ENCODE results near the gene SIM1.

SIM1 gene

DNA sequence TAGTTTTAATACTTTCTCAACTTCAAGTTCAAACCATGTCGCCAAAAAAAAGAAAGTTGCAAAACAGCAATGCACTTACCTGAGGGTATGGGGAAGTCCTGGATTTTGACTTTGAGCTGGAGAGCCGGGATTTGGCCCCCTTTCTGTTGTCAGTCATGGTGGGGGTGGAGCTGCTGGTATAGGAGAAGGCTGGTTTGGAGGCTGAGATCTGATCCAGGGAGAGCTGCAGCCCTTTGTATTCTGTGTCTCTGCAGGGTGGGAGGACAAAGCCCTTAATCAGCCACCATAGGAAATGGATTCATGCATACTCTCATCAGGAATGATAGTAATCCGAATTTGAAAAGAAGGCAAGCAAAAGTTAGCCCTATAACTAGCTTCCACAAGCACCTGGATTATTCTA lies 44.0 kb downstream of the SIM1 start:
- H3K4me2 ChIP-seq (ENCODE audit: low read length): no peak overlapping the region
- H2AFZ ChIP-seq (ENCODE audit: insufficient read depth, low read length, poor library complexity): no peak overlapping the region
- H3K27ac ChIP-seq (ENCODE audit: low read depth, low read length): no peak overlapping the region
- no CpG with 5 or more reads among the region's 3 CpGs for WGBS (ENCODE audit: extremely low coverage, insufficient coverage, insufficient read length)
- no peak overlapping the region for H3K9ac ChIP-seq (ENCODE audit: low read length)
- no peaks in the 10 kb centered on the region for H3K9me3 ChIP-seq (ENCODE audit: insufficient read depth, low read depth, low read length)
- H3K27me3 ChIP-seq (ENCODE audit: insufficient read depth, low read length): no peaks in the 10 kb centered on the region
- H2BK5ac ChIP-seq (ENCODE audit: low read depth, low read length, poor library complexity): no peak overlapping the region
- DNase-seq: no peak
- no peak overlapping the region for H2AK5ac ChIP-seq (ENCODE audit: low read length)
- H4K12ac ChIP-seq (ENCODE audit: low read depth, low read length): no peak overlapping the region
- H3K36me3 ChIP-seq (ENCODE audit: control insufficient read depth in 1 of 2, insufficient read depth in 2 of 2, low read length in 2 of 2): no peaks in the 10 kb centered on the region
- H3K18ac ChIP-seq (ENCODE audit: low read length): no peak overlapping the region
- H3K79me2 ChIP-seq (ENCODE audit: control insufficient read depth, insufficient read depth, low read length, poor library complexity): no peaks in the 10 kb centered on the region
- H3K4me3 ChIP-seq (ENCODE audit: low read depth, low read length): no peak overlapping the region
- H3K23ac ChIP-seq (ENCODE audit: low read length): no peak overlapping the region
- H3K4me1 ChIP-seq (ENCODE audit: control insufficient read depth in 1 of 2, insufficient read depth in 2 of 2, low read length in 2 of 2): no peaks in the 10 kb centered on the region
- no peak overlapping the region for H3K4ac ChIP-seq (ENCODE audit: low read depth, low read length)
- H2BK12ac ChIP-seq (ENCODE audit: low read length): no peak overlapping the region
- no peak overlapping the region for H2BK120ac ChIP-seq (ENCODE audit: insufficient read depth, low read length, poor library complexity)
- H4K91ac ChIP-seq (ENCODE audit: low read depth, low read length): no peak overlapping the region
- no peak overlapping the region for H3K14ac ChIP-seq (ENCODE audit: low read length)
- no peak overlapping the region for H4K8ac ChIP-seq (ENCODE audit: low read depth, low read length)
- H3K79me1 ChIP-seq (ENCODE audit: low read length): no peaks in the 10 kb centered on the region

DNA sequence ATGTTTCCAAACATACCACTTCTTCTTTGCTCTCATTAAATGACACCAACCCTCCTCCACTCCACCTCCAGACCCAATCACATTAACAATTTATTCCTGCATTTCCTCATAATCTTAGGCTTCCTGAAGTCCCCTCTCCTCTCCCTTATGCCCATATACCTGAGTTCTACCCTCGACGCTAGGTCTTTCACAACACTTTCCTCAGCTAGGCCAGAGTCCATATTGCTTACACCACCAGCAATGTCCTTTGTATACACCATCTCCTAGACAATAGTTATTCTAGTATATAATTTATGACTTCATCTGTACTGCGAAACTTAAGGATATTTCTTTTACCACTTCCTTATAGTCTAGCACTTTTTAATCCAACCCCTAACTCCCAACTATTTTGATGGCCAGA lies 47.7 kb downstream of the SIM1 start:
- H2AFZ ChIP-seq (ENCODE audit: insufficient read depth, low read length, poor library complexity): no peak overlapping the region
- WGBS (ENCODE audit: extremely low coverage, insufficient coverage, insufficient read length): no CpG with 5 or more reads among the region's 3 CpGs

DNA sequence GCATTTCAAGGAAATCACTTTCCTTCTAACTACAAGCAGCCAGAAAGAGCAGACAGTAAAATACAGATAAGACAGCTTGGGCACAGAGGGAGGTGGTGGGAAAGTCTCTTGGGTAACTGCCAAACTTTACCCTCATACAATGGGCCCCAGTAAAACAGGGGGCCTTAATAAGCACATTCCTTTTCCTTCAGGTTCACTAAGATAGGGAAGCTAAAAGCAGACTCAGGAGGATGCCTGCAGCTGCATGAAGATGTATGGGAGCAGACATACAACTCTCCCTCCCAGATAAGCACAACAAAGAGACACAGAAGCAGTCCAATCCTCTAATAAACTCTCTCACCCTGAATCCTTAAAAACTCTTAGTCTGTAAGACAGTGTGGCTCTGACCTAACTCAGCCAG lies 49.0 kb downstream of the SIM1 start:
- Histone ChIP-seq H3K27ac (ENCODE audit: low read depth, low read length) (no peak overlapping the region), H4K8ac (ENCODE audit: low read depth, low read length) (no peak overlapping the region), H2AFZ (ENCODE audit: insufficient read depth, low read length, poor library complexity) (no peak overlapping the region), H3K4me1 (ENCODE audit: control insufficient read depth in 1 of 2, insufficient read depth in 2 of 2, low read length in 2 of 2) (no peaks in the 10 kb centered on the region), H3K18ac (ENCODE audit: low read length) (no peak overlapping the region), H3K27me3 (ENCODE audit: insufficient read depth, low read length) (no peaks in the 10 kb centered on the region), H2BK5ac (ENCODE audit: low read depth, low read length, poor library complexity) (no peak overlapping the region), H2BK12ac (ENCODE audit: low read length) (no peak overlapping the region), H3K9ac (ENCODE audit: low read length) (no peak overlapping the region), H3K4ac (ENCODE audit: low read depth, low read length) (no peak overlapping the region), H3K23ac (ENCODE audit: low read length) (no peak overlapping the region), H2BK120ac (ENCODE audit: insufficient read depth, low read length, poor library complexity) (no peak overlapping the region), H2AK5ac (ENCODE audit: low read length) (no peak overlapping the region), H3K36me3 (ENCODE audit: control insufficient read depth in 1 of 2, insufficient read depth in 2 of 2, low read length in 2 of 2) (no peaks in the 10 kb centered on the region), H4K12ac (ENCODE audit: low read depth, low read length) (no peak overlapping the region), H3K14ac (ENCODE audit: low read length) (no peak overlapping the region), H3K9me3 (ENCODE audit: insufficient read depth, low read depth, low read length) (no peaks in the 10 kb centered on the region), H3K79me2 (ENCODE audit: control insufficient read depth, insufficient read depth, low read length, poor library complexity) (no peaks in the 10 kb centered on the region), H3K4me3 (ENCODE audit: low read depth, low read length) (no peak overlapping the region), H4K91ac (ENCODE audit: low read depth, low read length) (no peak overlapping the region), H3K79me1 (ENCODE audit: low read length) (no peaks in the 10 kb centered on the region), H3K4me2 (ENCODE audit: low read length) (no peak overlapping the region)
- DNase-seq: no peak

More for the DNA sequence above, 47.7 kb downstream of the SIM1 start:
- Histone ChIP-seq H3K18ac (ENCODE audit: low read length) (no peak overlapping the region), H4K91ac (ENCODE audit: low read depth, low read length) (no peak overlapping the region), H4K12ac (ENCODE audit: low read depth, low read length) (no peak overlapping the region), H3K4me2 (ENCODE audit: low read length) (no peak overlapping the region), H3K79me1 (ENCODE audit: low read length) (no peaks in the 10 kb centered on the region), H3K4ac (ENCODE audit: low read depth, low read length) (no peak overlapping the region), H3K4me3 (ENCODE audit: low read depth, low read length) (no peak overlapping the region), H2BK12ac (ENCODE audit: low read length) (no peak overlapping the region), H3K27ac (ENCODE audit: low read depth, low read length) (no peak overlapping the region), H3K9me3 (ENCODE audit: insufficient read depth, low read depth, low read length) (no peaks in the 10 kb centered on the region), H3K36me3 (ENCODE audit: control insufficient read depth in 1 of 2, insufficient read depth in 2 of 2, low read length in 2 of 2) (no peaks in the 10 kb centered on the region), H3K27me3 (ENCODE audit: insufficient read depth, low read length) (no peaks in the 10 kb centered on the region), H3K4me1 (ENCODE audit: control insufficient read depth in 1 of 2, insufficient read depth in 2 of 2, low read length in 2 of 2) (no peaks in the 10 kb centered on the region), H3K14ac (ENCODE audit: low read length) (no peak overlapping the region), H2BK5ac (ENCODE audit: low read depth, low read length, poor library complexity) (no peak overlapping the region), H2BK120ac (ENCODE audit: insufficient read depth, low read length, poor library complexity) (no peak overlapping the region), H3K23ac (ENCODE audit: low read length) (no peak overlapping the region), H3K79me2 (ENCODE audit: control insufficient read depth, insufficient read depth, low read length, poor library complexity) (no peaks in the 10 kb centered on the region), H2AK5ac (ENCODE audit: low read length) (no peak overlapping the region), H3K9ac (ENCODE audit: low read length) (no peak overlapping the region), H4K8ac (ENCODE audit: low read depth, low read length) (no peak overlapping the region)
- DNase-seq: no peak

DNA sequence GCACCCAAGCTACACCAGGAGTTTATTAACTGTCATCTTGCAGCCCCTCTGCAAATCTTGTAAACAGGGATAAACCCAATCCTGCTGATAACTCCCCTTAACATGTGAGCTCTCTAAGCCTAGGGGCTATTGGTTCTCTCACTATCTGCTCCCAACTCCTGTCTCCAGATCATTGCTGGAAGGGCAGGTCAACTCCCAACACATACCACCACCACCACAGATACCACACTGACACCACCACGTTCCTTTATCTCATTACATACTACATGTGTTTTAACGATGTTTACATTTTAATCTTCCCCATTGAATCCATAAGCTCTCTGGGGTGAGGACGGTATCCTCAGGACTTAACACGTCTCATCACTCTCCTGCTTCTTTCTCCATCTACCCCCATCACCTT lies 51.8 kb downstream of the SIM1 start:
- Histone ChIP-seq H4K12ac (ENCODE audit: low read depth, low read length) (no peak overlapping the region), H3K18ac (ENCODE audit: low read length) (no peak overlapping the region), H3K4me2 (ENCODE audit: low read length) (no peak overlapping the region), H3K4me1 (ENCODE audit: control insufficient read depth in 1 of 2, insufficient read depth in 2 of 2, low read length in 2 of 2) (no peaks in the 10 kb centered on the region), H3K23ac (ENCODE audit: low read length) (no peak overlapping the region), H4K91ac (ENCODE audit: low read depth, low read length) (no peak overlapping the region), H3K9me3 (ENCODE audit: insufficient read depth, low read depth, low read length) (no peaks in the 10 kb centered on the region), H2BK120ac (ENCODE audit: insufficient read depth, low read length, poor library complexity) (no peak overlapping the region), H3K14ac (ENCODE audit: low read length) (no peak overlapping the region), H3K4me3 (ENCODE audit: low read depth, low read length) (no peak overlapping the region), H3K27ac (ENCODE audit: low read depth, low read length) (no peak overlapping the region), H3K79me2 (ENCODE audit: control insufficient read depth, insufficient read depth, low read length, poor library complexity) (no peaks in the 10 kb centered on the region), H3K36me3 (ENCODE audit: control insufficient read depth in 1 of 2, insufficient read depth in 2 of 2, low read length in 2 of 2) (no peaks in the 10 kb centered on the region), H2BK12ac (ENCODE audit: low read length) (no peak overlapping the region), H3K9ac (ENCODE audit: low read length) (no peak overlapping the region), H4K8ac (ENCODE audit: low read depth, low read length) (no peak overlapping the region), H2AK5ac (ENCODE audit: low read length) (no peak overlapping the region), H3K27me3 (ENCODE audit: insufficient read depth, low read length) (no peaks in the 10 kb centered on the region), H3K79me1 (ENCODE audit: low read length) (no peaks in the 10 kb centered on the region), H2BK5ac (ENCODE audit: low read depth, low read length, poor library complexity) (no peak overlapping the region), H3K4ac (ENCODE audit: low read depth, low read length) (no peak overlapping the region), H2AFZ (ENCODE audit: insufficient read depth, low read length, poor library complexity) (no peak overlapping the region)
- WGBS (ENCODE audit: extremely low coverage, insufficient coverage, insufficient read length): no CpG with 5 or more reads among the region's 4 CpGs
- no peak for DNase-seq

DNA sequence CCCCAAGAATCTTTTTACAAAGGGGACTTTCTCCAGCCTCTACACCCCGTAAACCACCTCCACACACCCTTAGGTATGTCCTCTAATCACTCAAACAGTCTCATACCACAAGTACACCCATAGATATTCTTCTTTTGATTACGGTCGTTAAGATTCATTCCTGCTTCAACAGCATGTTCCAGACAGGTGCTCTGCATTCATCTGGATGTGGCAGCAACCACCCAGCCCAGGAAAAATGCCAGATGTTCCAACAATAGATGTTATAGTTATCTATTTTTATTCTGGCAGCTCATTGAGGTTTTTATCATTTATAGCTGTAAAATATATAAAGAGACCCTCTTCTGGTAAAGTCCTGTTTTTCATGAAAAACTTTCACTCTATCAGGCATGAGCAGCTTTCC lies 60.7 kb downstream of the SIM1 start:
- H2AFZ ChIP-seq (ENCODE audit: insufficient read depth, low read length, poor library complexity): no peak overlapping the region
- H4K91ac ChIP-seq (ENCODE audit: low read depth, low read length): no peak overlapping the region
- no peak overlapping the region for H2AK5ac ChIP-seq (ENCODE audit: low read length)
- no peak overlapping the region for H3K4me2 ChIP-seq (ENCODE audit: low read length)
- H3K9ac ChIP-seq (ENCODE audit: low read length): no peak overlapping the region
- no peaks in the 10 kb centered on the region for H3K79me2 ChIP-seq (ENCODE audit: control insufficient read depth, insufficient read depth, low read length, poor library complexity)
- no peaks in the 10 kb centered on the region for H3K36me3 ChIP-seq (ENCODE audit: control insufficient read depth in 1 of 2, insufficient read depth in 2 of 2, low read length in 2 of 2)
- no peak overlapping the region for H2BK12ac ChIP-seq (ENCODE audit: low read length)
- H4K8ac ChIP-seq (ENCODE audit: low read depth, low read length): no peak overlapping the region
- no peak overlapping the region for H3K4ac ChIP-seq (ENCODE audit: low read depth, low read length)
- no peak overlapping the region for H3K4me3 ChIP-seq (ENCODE audit: low read depth, low read length)
- no peak overlapping the region for H3K27ac ChIP-seq (ENCODE audit: low read depth, low read length)
- H4K12ac ChIP-seq (ENCODE audit: low read depth, low read length): no peak overlapping the region
- H3K14ac ChIP-seq (ENCODE audit: low read length): no peak overlapping the region
- no peak for DNase-seq
- H3K23ac ChIP-seq (ENCODE audit: low read length): no peak overlapping the region
- no peak overlapping the region for H2BK120ac ChIP-seq (ENCODE audit: insufficient read depth, low read length, poor library complexity)
- no peaks in the 10 kb centered on the region for H3K27me3 ChIP-seq (ENCODE audit: insufficient read depth, low read length)
- H2BK5ac ChIP-seq (ENCODE audit: low read depth, low read length, poor library complexity): no peak overlapping the region
- H3K4me1 ChIP-seq (ENCODE audit: control insufficient read depth in 1 of 2, insufficient read depth in 2 of 2, low read length in 2 of 2): no peaks in the 10 kb centered on the region
- H3K79me1 ChIP-seq (ENCODE audit: low read length): no peaks in the 10 kb centered on the region
- H3K18ac ChIP-seq (ENCODE audit: low read length): no peak overlapping the region
- whole genome bisulfite sequencing (ENCODE audit: extremely low coverage, insufficient coverage, insufficient read length): no CpG with 5 or more reads among the region's 3 CpGs
- H3K9me3 ChIP-seq (ENCODE audit: insufficient read depth, low read depth, low read length): no peaks in the 10 kb centered on the region
